Hypothalamus (tissue), 51 donors: ENCODE measurements around the gene COMMD2.

Source experiments
- DNase-seq, 51 donors: peaks; one replicate each; lab custom pipeline; 2025; lab: John Stamatoyannopoulos, UW

Gene COMMD2

DNA sequence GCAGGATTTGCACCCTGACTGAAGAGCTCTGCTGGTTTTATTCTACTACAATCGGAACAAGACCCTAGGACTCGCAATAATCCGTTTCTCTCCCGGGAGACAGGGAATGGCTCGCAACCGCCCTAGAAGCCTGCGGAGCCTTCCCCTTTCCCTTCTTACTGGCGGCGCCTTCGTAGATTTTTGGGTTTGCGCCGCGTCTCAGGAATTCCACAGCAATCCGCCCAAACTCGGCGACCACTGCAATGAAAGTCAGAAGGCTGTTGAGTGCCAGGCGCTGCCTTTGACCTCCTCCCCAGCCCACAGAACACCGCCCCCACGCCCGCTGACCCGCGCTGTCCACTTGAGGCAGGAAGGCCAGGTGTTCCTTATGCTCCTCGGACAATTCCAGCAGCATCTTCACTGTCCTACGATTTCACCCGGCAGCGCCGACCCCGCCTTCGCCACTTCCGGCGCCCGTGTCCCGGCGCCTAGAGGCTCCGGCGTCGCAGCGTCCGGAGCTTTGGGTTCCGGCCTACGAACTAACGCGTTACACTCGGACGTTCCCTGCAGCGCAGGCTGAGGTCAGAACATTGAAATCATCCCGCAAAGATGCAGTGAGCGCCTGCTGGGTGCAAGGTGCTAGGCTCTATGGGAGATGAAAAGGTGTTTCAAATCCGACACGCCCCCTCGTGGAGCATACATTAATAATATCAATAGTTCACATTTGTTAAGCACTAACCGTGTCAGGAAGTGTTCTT is at the start of gene COMMD2:
Gene COMMD2, minus strand, starts transcription at position 439 of the 737 bp plus-strand sequence. Its CDS starts 45 bp downstream, at position 394.
- DNase-seq: peak in 50 of 51 donors; percentile 4 to 85 (median 58)

DNA sequence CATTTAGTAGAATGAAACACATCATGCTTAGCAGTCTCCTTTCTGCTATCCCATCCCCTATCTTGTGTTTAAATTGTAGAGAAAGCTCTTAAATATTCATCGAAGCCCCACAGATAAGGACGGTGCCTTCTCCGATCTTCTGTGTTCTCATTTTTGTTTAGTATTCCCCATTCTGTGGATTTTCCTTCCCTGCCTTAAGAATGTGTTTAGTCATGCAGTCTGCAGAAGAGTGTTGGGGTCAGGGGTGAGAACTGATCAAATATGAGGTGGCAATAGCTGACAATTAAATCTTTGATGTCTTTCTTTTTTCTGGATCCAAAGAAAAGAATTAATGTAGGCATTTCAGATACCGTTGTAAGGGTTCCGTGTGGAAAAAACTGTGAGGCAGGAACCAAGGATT is 49.4 kb upstream of the COMMD2 start:
- no peak for DNase-seq

DNA sequence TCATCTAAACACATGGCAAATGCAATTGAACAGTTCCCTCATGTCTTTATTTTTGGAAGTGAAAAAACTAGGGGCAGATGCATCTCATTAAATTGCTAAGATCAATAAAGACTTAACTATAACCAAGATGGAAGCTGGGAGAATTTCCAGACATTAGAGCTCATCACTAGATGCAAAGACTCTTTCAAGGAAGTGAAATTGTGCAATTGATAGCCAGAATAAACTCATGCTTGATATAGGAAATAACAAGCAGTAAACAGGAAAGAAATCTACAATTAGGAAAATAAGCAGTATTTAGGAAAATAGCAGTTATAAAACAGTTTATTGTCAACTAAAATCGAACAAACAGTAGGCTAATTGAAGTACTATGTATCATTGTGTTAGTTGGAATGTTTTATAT is 48.9 kb upstream of the COMMD2 start:
- no peak for DNase-seq

DNA sequence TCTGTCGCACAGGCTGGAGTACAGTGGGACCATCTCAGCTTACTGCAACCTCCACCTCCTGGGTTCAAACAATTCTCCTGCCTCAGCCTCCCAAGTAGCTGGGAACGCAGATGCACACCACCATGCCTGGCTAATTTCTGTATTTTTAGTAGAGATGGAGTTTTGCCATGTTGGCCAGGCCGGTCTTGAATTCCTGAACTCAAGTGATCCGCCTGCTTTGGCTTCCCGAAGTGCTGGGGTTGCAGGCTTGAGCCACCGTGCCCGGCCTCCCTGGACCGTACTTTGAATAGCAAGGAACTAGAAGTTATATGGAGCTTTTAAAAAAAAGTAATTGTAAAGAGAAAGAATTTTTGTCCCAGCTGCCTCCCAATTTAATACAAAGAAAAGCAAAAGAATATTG is 48.4 kb upstream of the COMMD2 start:
- no peak for DNase-seq

DNA sequence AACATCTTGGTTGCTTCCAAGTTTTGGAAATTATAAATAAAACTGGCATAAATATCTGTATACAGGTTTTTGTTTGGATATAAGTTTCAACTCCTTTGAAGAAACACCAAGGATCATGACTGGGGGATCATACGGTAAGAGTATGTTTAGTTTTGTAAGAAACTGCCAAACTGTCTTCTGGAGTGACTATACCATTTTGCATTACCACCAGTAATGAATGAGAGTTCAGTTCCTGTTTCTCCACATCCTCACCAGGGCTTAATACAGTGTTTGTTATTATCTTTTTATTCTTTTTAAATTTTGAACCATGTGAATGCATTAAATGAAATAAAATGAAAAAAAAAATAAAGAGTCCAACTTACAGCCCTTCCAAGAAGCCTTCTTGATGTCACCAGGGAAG is 43.7 kb upstream of the COMMD2 start:
- DNase-seq: no peak

DNA sequence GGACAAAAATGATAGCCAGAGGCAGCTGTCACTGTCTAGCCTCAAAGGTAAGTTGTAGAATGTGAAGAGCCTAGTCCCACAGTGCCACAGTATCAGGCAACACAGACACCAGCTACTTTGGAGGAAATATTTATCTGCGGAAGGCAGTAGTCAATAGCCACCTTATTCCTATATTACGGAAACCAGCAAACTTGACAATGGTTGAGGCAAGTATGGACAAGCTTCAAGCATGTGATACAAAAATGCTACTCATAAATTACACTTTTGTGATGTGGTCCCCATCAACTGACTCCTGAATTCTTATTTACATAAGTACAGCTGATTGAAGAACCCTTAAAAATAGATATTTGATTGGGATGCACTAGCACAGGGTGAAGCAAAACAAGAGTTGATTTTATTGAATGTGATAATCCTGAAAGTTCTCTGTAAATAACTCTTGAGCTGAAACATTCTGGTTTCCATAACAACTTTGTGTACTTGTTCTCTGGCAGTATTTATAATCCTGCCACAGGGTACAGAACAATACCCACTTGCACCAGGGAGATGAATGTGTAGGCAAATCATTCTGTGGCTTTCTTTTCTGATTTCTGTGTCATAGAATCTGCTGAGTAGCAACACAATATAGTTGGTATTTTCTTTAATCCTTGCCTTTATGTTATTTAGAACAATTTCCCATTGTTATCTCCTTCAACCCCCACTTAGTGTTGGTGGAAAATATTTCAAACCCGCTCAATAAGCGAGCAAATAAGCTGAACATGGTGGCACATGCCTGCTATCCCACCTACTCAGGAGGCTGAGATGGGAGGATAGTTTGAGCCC is 40.4 kb upstream of the COMMD2 start, which contains the start of gene ANKUB1:
Gene ANKUB1, minus strand, starts transcription at position 103 of the 819 bp plus-strand sequence. CDS start 188 bp downstream, outside the sequence.
- no peak for DNase-seq

DNA sequence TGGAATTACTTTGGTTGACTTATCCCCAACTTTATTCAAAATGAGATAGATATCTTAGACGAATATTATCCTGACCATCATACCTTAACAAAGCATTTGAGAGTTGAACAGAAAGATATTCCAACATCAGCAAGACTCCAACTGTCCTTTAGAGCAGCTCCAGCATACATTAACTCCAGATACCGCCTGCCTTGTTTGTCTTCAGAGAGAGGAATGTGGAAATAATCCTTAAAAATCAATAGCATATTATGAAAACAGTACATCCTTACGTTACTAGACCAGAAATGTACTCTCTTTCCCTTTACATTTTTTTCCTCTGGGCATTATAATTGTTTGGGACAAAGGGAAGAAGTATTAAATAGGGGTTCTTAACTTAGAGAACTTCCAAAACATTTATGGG is 38.4 kb upstream of the COMMD2 start:
- DNase-seq: no peak

DNA sequence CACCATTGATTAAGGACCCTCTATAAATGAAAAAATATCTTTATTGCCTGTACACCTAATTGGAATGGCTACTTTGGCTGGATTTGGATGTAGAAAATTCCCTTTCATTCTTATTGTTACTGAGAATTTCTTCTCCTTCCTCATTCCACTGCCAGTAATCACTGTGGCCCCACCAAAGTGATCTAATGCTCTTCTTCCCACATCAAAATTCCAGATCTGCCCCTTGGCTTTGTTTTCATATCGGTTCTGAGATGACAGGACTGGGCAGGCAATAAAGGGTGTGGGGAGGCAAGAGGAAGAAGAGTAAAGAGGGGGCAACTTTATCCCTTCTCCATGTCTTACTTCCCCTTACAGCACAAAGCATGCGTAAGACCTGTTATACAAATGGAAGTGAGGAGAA is 38.0 kb upstream of the COMMD2 start:
- no peak for DNase-seq

DNA sequence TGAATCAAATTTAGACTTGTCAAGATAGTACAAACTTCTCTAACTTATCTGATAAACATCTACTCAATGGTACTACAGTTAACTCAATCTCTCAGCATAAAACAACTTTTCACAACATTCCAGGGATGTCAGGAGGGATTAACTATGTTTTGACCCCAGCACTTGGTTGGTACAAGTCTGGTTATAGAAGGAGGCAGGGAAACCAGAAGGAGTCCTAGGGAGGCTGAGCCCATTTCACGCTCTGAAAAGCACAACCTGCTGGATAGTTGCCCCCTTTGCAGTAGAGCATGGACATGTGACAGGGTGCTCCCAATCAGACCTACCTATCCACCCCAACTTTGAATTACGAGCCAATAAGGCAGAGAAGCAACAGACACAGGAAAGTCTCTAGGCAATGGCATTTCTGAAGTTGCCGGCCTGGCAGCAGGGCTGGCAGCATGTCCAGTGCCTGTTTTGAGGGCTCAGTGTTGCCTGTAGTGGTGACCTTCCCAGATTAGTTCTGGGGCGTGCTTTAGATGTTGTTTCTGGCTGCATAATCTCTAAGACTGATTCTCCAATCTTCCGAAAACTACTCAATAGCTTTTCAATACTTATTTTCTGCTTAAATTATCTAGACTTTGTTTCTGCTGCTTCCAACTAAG is 31.9 kb upstream of the COMMD2 start:
- DNase-seq: no peak

DNA sequence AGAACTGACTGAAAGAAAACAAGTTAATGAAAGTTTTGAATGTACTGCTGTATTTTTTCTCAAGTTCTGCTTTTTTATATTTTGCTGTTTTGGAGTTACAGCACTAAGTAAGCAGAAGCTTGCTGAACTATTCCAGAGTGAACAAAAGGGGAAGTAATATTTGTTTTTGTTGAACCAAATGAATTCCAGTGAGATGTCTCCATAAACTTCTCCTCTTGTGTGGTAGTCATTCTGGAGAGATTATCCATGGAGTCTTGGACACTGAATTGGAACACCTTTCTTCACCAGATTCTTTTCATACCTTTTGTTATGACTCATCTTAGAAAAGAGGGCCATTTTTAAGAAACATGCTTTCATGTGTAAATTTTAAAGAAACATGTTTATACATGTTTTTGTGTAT is 31.3 kb upstream of the COMMD2 start:
- DNase-seq: no peak

DNA sequence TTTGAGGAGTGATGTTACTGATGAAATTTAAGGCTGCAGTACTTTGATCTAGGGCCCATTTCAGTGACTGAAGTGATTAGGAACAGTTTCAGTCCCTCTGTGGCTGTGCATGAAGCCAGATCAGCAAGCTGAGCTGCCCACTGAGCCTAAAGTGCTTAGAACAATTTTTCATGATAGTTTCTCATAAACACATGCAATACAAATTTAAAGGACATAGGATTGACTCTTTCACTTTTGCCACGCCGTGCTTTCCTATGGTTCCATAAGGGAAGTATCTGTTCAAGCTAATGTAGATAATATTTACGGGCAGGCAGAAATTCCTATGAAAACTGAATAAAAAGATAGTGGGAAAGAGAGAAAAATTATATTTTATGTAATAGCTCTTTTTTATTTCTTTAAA is 29.5 kb upstream of the COMMD2 start:
- DNase-seq: no peak

DNA sequence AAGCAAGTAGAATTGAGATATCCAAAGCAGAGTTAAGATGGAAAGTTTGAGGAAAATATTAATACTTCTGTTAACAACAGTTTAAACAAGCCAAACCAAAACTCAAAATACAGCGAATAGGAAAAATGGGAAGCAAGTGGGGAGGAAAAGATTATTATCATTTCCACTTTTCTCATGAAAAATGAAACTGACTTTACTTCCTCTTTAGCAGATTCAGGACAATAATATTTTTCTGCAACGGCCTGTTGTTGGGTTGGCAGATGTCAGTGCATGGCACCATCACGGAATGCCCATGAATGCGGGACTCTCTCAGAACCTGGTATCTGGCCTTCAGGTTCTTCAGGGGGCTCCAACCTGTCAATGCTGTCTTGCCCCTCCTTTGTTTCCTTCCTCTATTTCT is 28.9 kb upstream of the COMMD2 start:
- no peak for DNase-seq

DNA sequence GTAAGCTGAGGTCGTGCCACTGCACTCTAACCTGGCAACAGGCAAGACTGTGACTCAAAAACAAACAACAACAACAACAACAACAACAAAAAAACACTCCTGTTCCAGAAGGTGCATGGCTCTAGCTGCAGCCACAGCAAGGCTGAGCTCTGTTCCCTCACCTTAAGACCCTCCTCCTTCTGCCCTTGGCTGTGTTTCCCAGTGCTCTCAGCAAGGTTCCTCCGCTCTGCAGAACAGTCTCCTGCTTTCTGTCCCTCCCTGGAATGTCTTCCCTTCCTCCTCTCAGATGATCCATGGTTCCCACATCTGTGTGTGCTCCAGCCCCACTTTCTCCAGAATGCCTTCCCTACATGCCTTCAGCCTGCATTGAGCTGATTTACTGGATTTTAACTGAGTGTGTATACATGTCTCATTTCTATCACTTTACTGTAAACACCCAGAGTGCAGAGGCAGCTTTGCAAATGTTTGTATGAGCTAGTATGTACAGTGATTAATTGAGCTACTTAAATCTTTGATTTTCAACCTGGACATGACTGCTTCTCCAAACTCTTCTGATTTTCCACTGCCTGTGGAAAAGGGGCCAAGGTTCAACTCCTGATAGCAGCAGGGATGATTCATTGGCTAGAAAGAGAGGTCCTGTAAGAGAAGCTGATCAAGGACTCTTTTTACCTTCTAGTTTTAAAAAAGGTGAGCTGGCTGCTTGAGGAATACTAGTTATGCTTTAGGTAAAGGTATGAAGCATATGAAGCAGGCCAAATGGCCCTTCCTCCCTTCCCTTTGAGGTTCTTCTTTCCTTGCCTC is 25.3 kb upstream of the COMMD2 start:
- DNase-seq: no peak

DNA sequence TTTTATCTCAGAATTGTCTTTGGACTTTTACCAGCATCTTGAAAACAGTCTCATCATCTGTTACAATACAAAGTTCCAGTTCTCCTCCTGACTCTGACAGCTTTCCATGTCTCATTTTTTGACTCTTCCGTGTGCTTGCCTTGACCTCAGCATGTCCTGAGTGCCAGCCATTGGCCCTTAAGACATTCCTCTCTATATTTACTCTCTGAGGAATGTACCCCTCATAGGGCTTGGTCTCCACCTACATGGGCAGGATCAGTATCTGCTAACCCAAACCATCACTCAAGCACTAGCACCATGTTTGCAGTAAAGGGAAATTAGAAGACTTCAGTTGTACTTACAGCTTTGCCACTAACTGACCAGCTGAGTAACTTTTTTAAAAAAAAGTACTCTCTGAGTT is 23.9 kb upstream of the COMMD2 start:
- no peak for DNase-seq

DNA sequence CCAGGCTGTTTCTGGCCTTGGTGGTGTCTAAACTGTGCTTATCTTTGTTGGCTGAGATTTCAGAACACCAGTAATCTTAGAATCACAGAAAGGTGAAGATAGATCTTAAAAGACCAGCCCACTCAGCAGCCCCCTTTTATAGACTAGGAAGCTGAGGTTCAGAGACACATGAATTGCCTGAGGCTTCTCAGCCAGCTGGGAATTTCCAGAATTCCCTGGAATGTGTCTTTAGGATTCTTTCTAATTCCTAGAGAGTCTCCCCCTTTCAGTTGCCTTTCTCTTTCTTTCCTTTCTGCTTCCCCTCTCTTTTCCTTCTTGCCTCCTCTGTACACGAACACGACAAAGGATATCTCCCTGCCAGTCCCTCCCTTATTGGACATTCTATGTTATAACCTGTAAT is 20.6 kb upstream of the COMMD2 start:
- no peak for DNase-seq

DNA sequence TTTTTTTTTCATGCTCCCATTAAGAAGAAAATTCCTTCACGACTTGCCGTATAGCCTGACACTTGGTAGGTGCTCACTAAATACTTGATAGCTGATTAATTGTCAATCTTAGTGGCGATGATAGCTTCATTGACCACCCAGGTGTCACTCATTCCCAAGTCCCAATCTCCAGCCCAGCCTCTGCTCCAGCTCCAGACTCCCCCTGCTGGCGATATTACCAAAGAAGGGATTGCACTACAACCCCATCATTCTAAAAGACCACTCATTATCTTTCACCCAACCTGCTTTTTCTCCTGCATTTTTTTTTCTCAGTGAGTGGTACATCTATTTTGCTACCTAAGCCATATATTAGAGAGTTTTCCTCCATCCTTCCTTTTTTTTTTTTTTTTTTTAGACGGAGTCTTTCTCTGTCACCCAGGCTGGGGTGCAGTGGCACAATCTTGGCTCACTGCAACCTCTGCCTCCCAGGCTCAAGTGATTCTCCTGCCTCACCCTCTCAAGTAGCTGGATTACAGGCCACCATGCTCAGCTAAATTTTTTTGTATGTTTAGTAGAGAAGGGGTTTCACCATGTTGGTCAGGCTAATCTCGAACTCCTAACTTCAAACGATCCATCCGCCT is 19.5 kb upstream of the COMMD2 start:
- peak in 14 of 51 donors; percentile 1 to 36 (median 6) for DNase-seq

DNA sequence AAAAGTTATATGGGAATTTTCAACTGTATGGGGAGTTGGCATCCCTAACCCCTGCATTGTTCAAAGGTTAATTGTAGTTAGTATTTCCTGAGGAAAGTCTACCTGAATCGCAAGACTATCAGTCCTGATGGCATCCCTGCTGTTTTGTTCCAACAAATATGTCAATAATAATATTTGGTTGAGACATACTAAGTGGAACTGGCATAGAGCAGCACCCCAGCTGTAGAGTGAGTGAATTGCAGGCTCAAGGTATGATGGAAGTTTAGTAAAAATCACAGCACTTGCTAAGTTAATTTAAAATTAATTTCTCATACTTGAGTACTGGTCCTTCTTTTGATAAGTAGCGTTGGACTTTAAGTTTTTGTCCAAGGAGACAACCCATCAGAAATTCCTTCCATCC is 18.0 kb upstream of the COMMD2 start:
- DNase-seq: no peak

DNA sequence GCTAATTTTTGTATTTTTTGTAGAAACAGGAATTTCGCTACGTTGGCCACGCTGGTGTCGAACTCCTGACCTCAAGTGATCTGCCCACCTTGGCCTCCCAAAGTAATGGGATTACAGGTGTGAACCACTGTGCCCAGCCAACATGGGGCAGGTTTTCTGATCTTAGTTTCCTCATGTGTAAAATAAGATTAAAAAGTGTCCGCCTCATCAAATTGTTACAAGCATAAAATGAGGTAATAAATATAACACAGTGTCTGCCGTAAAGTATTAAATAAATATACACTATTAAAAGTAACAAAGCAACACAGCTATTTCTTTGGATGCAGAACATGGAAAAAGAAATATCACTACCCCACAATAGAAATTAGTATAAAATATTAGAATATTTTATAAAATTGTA is 16.4 kb upstream of the COMMD2 start:
- DNase-seq: no peak

DNA sequence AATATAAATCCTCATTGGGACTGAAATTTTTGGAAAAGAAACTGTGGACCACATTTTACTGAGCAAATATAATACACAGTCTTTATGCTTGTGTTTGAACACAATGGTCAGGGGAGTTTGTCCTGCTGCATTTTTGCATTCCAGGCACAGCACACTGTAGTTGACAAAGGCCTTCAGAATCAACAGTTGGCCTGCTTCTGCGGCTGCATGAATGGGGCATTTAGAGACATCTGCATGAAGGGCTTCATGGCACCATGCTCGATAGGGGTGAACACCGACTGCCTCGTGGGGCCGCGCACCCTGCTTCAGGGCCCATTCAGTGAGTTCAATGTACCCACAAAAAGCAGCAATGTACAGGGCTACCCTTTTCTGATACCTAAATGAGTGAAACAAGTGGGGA is 15.4 kb upstream of the COMMD2 start:
- DNase-seq: peak in 47 of 51 donors; percentile 3 to 92 (median 61)

DNA sequence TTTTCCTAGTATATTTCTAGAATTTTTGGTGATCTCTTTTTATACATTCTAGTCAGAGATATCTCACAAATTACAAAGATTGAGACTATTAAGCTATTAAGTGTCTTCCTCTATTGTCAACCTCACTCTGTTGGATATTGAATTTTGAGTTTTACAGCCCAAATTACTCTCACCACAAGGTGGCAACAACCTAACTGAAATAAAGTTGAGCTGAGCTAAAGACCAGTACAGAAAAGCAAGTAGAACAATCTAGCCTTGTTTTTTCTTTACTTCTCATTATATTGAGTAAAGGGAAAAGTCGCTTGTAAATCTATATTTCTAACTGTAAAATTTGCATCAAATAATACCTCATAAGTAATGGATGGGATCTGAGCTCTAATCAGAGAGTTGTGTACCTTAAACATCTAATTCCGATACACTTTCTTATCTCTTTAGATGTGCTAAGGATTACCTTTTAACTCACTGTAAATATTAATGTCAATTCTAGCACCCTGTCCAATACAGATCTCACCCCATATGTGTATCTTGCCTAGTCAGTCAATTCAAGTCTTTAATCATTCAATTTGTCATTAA is 13.6 kb upstream of the COMMD2 start:
- DNase-seq: peak in 6 of 51 donors; percentile 1 to 65 (median 14)
